GM18868 (cell line): ENCODE data around the gene LYPD6.
A peak's percentile ranks its signal among the peaks of the same experiment; 100 is the strongest.

ENCODE experiments used
- ATAC-seq: cut with Tn5 transposase; IDR thresholded peaks from one replicate; pipeline ENCODE4 v1.9.1; 2021; ENCODE audit warnings: mild to moderate bottlenecking, moderate library complexity; ENCODE audit not compliant: unreplicated experiment

LYPD6 gene

DNA sequence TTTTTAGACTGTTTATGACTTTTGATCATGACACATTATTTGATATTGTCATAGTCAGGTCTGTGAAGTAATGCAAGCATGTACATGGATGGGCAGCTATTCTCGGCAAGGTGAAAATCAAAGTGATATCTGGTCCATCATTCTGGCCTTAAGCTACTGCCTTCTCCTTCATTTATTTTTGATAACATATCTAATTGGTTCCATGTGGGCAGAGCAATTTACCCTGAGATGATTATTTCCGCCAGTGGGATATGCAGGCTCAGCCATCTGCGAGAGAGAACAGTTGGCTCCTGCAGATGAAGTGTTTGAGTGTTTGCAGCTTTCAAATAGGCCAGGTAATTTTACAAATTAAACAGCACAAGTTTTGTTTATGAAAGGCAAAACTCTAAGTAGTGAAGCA lies 116.4 kb downstream of the LYPD6 start:
- no peak for ATAC-seq

- ATAC-seq = no peak
Observed at GRCh38 chr2:149448315-149448714, 117.9 kb downstream of the LYPD6 start.

DNA sequence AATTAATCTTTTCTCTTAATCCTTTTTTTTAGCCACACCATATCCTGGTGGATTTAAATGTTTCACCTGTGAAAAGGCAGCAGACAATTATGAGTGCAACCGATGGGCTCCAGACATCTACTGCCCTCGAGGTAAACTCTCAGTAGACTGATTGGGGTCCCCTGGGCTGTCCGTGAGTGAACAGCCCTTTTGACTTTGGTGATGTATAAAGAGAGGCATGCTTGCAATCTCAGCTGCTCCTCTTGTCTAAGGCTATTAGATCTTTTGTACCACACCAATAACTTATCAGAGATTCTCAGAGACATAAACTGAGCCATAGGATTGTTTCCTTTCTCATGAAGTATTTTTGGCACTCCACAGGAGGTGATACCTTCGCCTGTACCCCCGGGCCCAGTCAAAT lies 118.6 kb downstream of the LYPD6 start:
- ATAC-seq = no peak

DNA sequence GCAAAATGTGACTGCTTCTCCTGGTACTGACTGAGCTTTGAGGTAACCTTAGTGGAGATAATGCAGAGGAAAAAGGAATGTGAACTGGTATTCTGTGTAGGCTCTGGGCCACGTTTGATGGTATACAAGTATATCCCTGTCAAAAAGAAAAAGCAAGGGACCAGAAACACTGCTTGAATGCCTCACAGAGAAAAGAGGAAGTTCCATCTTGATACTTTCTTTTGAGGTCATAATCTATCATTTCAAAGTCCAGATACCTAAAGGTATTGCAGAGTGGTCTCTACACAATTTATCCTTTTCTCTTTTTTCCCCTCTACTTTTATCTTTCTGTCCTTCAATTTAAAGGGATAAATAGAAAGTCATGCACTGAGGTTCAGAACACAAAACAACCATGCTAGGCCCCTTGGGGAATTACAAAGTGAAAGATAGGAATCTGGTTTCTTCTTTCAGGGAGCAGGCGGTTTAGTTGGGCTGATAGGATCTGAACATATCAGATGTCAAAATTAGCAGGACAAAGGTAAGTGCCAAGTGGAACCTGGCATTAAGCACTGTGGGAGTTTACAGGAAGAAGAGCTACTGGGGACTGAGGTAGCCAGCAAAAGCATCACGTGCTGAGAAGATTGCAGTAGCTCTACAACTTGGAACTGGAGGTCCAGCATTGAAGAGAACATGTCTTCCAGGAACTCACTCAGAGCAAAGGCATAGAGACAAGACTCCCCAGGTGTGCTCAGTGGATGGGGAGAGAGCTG lies 121.2 kb downstream of the LYPD6 start:
- ATAC-seq = peak; percentile 85

- no peak for ATAC-seq
Observed at GRCh38 chr2:149456285-149456684, 125.9 kb downstream of the LYPD6 start.

DNA sequence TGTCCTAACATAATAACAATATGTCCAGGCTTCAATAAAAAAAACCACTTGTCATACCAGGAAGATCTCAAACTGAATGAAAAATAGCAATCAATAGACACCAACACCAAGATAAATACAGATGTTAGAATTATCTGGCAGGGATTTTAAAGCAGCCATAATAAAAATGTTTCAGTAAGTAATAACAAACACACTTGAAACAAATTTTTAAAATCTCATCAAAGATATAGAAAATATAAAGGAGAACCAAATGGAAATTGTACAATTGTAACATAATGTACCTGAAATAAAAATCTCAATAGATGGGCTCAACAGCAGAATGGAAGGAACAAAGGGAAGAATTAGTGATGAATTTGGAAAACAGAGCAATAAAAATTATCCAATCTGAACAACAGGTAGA lies 128.1 kb downstream of the LYPD6 start:
- no peak for ATAC-seq

DNA sequence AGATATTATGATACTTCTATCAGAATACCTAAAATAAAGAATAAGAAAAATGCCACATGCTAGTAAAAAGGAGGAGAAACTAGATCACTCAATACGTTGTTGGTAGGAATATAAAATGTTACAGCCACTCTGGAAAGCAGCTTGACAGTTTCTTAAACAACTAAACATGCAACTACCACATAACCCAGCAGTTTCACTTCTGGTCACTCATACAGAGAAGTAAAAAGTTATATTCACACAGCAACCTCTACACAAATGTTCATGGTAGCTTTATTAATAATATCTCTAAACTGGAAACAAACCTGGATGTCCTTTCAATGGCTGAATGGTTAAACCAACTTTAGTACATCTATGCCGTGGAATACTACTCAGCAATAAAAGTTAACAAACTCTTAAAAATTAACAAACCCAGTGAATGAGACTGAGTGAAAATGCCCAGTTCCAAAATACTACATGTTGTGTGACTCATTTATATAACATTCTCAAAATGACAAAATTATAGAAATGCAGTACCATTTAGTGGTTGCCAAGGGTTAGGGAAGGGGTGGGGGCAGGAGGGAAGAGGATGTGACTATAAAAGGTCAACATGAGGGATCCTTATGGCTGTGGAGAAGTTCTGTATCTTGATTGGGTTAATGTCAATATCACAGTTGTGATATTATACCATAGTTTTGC lies 133.1 kb downstream of the LYPD6 start:
- peak; percentile 95 for ATAC-seq

DNA sequence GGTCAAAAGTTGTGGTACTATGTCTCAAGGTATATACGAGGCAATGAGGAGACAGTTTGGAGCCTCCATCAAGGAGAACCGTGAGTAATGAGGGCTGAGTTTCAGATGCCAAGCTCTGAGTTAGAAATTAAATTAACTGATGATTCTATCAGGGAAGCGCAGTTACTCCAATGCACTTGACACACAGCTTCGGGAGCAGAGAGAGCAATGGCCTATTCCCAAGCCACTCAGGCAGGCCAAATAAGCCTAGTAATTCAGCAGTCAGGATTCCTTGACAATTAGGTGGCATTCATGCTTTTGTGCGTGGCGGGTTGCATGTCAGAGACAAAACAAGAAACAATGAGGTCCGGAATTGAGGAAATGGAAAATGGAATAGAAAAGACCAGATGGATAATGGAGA lies 134.0 kb downstream of the LYPD6 start:
- ATAC-seq = no peak

DNA sequence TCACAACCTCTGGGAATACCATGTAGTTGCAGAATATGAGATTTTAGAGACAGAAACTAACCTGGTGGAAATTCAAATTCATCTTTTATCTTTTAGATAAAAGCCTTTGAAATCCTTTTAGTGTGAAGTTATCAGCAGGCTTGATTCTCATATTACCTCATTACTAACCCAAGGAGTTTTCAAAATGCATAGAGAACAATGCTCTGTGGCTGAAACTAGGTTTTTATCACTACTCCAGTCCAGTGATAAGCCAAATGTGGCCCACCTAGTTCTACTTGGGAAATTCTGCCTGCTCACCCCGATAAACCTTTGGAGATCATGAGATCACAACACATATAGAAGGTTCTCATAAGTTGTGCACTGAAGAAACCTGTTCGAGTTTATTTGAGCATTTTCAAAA lies 135.5 kb downstream of the LYPD6 start:
- ATAC-seq = no peak

GRCh38 chr2:149466635-149467034 lies 136.2 kb downstream of the LYPD6 start:
- ATAC-seq = no peak

DNA sequence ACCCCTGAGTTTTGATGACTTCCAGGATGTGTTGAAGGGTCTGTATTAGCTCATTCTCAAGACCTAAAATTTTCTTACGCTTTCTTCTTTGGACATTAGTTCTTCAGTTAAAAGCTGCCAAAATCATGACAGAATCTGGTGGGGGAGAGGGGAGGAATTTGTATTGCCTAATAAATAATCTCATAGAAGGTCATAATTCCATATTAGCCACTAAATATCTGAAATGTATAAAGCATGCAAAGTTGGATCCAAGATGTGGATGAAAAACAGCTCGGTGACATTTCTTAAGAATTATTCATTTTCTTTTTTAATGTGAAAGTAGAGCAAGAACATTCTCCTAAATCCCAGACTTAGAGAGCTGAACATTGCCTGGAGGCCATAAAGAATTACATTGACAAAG lies 137.0 kb downstream of the LYPD6 start:
- no peak for ATAC-seq

GRCh38 chr2:149468636-149469035 lies 138.2 kb downstream of the LYPD6 start:
- ATAC-seq = no peak

DNA sequence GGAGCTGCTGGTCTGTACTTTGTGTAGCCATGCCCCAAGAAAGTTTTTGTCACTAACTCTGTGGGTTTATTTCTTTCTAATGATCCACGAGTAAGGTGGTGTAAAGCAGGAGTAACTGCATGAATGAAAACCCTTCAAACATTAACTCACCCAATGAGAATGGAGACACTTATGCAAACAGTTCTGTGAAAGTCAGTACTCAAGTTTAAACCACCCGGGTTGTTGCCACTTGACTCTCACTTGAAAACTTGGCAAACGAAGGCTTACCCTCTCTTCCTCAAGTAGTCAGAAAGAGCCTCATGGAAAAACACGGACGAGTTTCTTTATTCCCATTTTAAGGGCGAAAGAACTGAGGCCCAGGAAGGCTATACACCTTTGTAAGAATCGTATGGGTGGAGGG lies 139.7 kb downstream of the LYPD6 start:
- ATAC-seq = no peak

DNA sequence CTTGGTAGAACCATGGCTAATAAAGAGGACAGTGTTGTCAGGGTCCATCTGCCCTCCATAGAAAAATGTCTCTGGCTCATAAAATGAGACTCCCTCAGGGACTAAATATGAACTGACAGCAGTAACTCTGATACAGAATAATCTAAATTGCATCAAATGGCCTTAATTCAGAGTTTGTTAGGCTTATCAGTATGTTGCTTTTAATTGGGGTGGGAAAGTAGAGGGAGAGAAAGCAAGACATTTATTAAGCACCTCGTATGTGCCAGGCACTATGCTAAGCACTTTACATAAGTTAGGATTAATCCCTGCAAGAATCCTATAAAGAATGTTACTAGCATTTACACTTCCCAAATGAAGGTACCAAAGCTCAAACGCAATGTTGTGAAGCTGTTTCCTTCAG lies 142.0 kb downstream of the LYPD6 start:
- no peak for ATAC-seq

- no peak for ATAC-seq
Observed at GRCh38 chr2:149473068-149473467, 142.7 kb downstream of the LYPD6 start.

DNA sequence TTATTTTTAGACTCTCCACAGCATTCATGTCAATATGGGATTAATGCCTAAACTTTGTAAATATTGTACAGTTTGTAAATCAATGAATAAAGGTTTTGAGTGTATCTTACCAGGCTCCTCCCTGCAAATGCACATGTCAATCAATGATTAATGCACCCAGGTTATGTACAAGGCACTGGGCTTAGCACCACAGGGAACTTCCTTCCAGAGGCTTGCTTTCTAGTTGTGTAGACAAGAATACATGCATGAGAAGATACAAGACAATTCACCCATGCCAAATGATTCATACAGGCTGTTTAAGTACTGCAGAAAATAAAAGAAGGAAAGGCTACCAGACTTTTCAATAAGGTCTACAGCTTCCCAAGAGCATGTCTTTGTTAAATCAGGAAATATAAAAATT lies 143.1 kb downstream of the LYPD6 start:
- no peak for ATAC-seq

DNA sequence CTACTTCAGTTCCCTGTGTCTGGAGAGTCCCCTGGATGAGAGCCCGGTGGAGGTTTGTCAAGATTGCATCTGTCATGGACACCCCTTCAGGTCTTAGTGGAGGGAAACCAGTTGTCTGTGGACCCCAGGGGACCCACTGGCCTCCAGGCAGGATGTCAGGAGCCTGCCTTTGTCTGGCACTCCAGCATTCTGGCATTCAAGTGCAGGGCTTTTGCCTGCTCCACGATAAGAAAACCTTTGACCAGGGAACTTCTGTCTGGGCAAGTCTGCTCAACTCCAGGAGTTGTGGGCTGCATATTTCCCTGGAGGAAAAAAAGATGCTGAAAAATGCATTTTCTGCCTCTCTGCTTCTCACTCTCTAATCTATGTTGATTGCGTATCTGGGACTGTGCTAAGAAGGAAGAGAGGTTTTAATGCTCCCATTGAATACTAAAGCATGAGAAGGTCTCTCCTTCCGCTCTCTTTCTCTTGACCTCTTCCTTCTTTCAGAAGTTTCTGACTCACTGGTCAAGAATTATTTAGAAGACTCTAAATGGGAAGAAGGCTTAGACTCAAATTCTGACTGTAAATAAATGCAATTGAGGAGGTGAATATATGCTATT lies 152.7 kb downstream of the LYPD6 start:
- ATAC-seq = no peak

DNA sequence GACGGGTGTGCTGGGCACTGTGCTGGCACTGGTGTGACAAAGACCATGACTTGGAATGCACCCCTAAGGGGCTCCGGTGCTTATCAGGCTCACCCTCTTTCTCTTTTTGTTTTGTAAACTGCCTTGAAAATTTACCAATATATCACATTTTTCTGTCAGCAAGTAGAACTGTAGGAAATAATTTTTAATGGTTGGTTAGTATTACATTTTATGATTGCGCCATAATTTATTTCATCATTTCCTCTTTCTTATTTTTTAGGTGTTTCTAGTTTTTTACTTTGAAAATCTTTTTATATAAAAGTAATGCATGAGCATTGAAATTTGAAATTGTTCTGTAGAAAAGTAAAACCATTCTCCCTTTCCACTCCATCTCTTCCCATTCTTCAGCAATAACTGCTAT lies 156.3 kb downstream of the LYPD6 start:
- ATAC-seq = no peak

DNA sequence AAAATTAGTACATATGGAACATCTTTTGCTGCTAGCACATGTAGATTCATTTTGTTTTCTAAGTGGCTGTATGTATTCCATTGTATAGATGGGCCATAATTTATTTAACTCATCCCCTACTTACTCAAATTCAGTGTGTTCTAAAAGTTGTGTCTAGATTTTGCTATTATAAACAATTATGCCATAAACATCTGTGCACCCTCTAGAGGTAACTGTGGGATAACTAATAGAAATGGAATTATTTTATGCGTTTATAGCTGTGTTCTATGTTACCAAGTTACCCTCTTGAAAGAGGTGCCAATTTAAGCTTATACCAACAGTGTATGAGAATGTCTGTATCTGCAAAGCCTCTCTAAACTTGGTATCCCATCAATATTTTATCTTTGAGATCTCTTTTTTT lies 156.8 kb downstream of the LYPD6 start:
- no peak for ATAC-seq

GRCh38 chr2:149488706-149489440 lies 158.5 kb downstream of the LYPD6 start:
- ATAC-seq = no peak

DNA sequence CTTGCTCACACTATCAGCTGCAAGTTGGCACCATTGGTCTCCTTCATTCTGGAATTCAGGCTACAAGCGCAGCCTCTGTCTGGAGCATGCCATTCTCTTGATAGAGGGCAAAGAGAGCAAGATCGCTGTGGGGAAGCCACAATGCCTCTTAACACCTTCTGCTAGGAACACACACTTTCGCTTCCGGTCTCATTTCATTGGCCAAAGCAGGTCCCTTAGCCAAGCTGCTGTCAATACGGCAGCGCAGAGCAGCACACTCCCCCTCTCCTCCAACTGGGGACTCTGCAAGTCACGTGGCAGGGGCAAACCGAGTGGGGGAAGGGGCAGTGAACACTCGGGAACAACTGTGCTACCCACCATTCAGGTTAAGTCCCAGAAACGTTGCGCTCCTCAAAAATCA lies 159.1 kb downstream of the LYPD6 start:
- no peak for ATAC-seq

DNA sequence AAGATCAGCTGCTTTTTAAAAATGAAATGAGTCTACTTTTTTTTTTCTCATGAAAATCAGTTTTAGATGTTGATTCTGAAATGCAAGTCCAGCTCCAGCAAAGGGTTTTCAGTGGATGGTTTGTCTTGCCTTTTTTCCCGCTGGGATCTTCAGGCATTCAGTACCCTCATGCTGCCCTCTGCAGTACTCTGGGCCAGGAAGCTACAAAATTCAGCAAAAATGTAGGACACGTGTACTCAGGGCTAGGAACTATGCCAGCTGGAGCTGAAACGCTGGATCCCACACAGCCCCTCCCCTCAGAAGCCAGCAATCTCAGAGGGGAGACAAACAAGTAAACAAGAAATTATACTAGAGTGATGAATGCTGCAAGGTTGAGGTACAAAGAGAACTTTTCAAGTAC lies 159.9 kb downstream of the LYPD6 start:
- ATAC-seq = no peak
